OCI-LY3 (cell line): ENCODE results near the gene PLK4.

ENCODE experiments used
- CTCF ChIP-seq: fragments of 200-600, 300-600 bp; sonication (generic); IDR thresholded peaks from 2 replicates; pipeline ENCODE4 v1.5.1; 2014; ENCODE audit warnings: antibody characterized with exemption, low read length, low read depth
- EZH2phosphoT487 ChIP-seq: fragments of 200-600 bp; shearing (Covaris generic); IDR thresholded peaks from 2 replicates; pipeline ENCODE4 v1.6.1; 2018; ENCODE audit warnings: antibody characterized with exemption, mixed run types, low read depth

- TF ChIP-seq CTCF (no peak), EZH2phosphoT487 (no peak)
These were observed 4.9 kb upstream of the PLK4 start for GRCh38 chr4:127875791-127876190.
